Stimulated activated CD8-positive, alpha-beta memory T cell treated with anti-CD3 and anti-CD28 coated beads, Interleukin-7, amount 100 ng/mL, for 24 hours (primary cell): ENCODE data around the gene RUFY4.
"Not testable (repeated sequence)": the region's sequence is repeated elsewhere in the genome, so short reads cannot be mapped to it uniquely, and the experiment has no call there.

Experiments
- DNase-seq: peaks from one replicate; pipeline ENCODE4 v3.0.0-alpha.2; 2020; ENCODE audit warnings: low read depth

RUFY4 gene

GRCh38 chr2:218082586-218083351 lies 13.7 kb downstream of the RUFY4 start:
- DNase-seq = no peak

DNA sequence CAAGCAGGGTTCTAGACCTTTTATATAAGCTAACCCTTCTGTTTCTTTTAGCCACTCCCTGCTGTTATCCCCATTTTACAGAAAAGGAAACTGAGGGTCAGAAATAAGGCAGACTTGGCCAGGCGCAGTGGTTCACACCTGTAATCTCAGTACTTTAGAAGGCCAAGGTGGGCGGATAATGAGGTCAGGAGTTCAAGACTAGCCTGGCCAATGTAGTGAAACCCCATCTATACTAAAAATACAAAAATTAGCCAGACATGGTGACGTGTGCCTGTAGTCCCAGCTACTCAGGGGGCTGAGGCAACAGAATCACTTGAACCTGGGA lies 14.3 kb downstream of the RUFY4 start:
- no peak for DNase-seq

DNA sequence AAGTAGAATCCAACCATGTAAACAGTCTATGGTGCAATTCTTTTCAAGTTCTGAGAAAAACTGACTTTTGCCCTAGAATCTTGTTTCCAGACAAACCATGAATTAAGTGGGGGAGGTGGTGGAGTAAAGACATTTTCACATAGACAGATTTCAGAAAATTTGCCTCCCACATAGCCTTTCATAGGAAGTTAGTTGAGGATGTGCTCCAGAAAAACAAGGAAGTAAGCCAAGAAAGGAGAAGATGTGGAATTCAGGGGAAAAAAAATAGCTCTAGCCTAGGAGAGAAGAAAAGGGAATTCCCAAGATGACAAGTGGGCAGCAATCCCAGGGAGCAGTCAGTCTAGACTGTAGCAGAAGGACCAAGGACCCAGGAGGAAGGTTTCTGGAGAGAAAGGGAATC lies 17.4 kb downstream of the RUFY4 start:
- no peak for DNase-seq

GRCh38 chr2:218089259-218089658 lies 20.2 kb downstream of the RUFY4 start:
- no peak for DNase-seq

DNA sequence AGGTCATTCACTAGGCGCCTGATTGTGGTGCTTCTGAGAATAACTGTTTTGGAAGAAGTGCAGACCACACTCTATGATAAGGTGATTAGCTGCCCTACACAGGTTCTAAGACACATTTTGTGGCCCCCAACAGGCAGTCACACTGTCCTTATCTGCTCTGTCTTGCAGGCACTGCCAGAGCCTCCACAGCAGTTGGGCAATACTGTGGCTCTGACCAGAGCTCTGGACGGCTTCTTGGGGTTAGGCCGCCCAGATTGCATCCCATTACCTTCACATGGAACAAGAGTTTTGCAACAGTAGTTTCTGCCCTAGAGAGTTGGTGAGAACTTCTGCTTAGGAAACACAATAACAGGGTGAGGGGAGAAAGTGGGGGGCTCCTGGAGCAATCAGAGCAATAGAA lies 22.7 kb downstream of the RUFY4 start:
- no peak for DNase-seq

- no peak for DNase-seq
Measured at GRCh38 chr2:218093879-218094278, 24.8 kb downstream of the RUFY4 start.

GRCh38 chr2:218095853-218096252 lies 26.8 kb downstream of the RUFY4 start:
- no peak for DNase-seq

GRCh38 chr2:218097975-218098374 lies 28.9 kb downstream of the RUFY4 start:
- DNase-seq = no peak

GRCh38 chr2:218108834-218109233 lies 39.8 kb downstream of the RUFY4 start:
- DNase-seq = not testable (repeated sequence)

DNA sequence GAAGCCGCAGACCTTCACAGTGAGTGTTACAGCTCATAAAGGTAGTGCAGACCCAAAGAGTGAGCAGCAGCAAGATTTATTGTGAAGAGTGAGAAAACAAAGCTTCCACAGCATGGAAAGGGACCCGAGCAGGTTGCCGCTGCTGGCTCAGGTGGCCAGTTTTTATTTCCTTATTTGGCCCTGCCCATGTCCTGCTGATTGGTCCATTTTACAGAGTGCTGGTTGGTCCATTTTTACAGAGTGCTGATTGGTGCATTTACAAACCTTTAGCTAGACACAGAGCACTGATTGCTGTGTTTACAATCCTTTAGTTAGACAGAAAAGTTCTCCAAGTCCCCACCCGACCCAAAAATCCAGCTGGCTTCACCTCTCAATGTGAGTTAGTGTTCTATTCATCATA lies 52.7 kb downstream of the RUFY4 start:
- not testable (repeated sequence) for DNase-seq

- not testable (repeated sequence) for DNase-seq
Measured at GRCh38 chr2:218122286-218122685, 53.2 kb downstream of the RUFY4 start.

DNA sequence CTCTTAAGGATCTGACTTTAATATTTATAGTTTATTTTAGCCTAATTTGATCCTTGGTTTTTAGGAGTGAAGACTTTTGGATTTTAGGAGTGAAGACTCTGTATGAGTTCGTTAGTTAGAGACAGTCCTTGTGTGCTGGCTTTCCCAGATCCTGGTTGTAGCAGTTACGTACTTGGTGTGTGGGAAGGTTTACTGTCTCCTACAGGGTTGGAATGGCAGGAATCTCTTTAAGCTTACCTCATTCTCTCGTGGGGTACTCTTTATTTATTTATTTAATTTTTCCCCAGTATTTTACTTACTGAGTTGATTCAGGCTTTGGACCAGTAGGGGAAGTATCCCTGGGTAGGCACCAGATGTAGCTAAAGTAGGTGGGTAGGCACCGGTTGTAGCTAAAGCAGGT lies 54.9 kb downstream of the RUFY4 start:
- no peak for DNase-seq

GRCh38 chr2:218125095-218125494 lies 56.0 kb downstream of the RUFY4 start:
- no peak for DNase-seq

GRCh38 chr2:218125626-218126080 lies 56.6 kb downstream of the RUFY4 start, which contains the start of gene CXCR2:
Gene CXCR2 (plus strand): TSS chr2:218126028. CDS start chr2:218134802, 8,774 bp downstream.
- no peak for DNase-seq

GRCh38 chr2:218127929-218128455 lies 58.9 kb downstream of the RUFY4 start:
- DNase-seq = no peak

DNA sequence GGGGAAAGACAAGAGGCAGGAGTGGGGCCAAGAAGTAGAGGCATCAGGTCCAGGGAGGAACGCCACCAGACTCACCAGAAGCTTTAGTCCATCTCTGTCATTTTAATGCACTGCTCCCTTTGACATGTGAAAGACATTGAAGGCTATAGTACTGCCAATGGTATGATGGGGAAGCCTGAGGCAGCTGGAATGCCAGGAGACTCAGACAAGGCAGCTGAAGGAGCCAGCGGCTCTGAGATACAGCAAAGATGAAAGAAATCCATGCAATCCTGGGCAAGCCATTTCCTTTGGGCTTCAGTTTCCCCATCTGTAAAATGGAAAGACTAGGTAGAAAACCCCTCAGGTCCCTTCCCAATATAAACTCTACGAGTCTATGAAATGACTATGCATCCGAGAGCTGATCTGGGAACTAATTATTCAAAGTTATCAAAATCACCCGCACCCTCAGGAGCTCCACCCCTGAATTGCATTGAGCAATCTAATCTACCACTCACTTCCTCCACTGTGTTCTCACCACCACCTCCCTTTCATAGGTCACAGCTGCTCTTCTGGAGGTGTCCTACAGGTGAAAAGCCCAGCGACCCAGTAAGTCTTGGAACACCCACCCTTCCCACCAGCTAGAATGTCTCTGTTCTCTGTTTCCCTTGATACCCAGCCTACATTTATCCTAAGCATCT lies 59.9 kb downstream of the RUFY4 start:
- no peak for DNase-seq

DNA sequence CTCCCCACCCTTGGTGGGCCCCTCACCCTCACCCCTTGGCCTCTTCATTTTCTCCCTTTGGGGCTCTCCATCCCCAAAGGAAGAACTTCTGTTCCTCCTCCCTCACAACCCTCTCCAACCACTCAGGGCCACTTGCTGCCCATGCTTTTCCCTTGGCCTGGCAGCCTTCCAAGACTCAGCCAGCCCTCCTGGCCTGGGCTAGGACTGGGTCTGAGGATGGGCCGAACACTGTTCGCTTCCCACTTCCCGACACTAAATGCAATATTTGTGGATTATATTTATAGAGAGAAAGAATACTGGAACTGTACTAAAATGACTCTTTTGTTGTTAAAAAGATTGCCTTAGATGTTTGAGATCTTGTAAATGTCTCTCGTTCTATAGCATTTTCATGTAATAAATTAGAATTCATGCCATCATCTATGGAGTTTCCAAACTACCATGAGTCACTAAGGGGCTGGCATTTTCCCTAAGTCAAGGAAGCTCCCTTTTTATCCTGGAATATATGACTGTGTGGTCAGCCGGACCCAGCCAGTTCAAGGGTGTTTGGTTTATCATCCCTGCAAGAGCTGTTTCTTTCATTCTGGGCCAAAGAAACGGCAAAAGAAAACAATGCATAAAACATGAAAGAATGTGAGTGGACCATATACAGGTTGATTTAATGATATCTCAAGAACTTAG lies 60.5 kb downstream of the RUFY4 start:
- DNase-seq = no peak

GRCh38 chr2:218130377-218130776 lies 61.3 kb downstream of the RUFY4 start:
- no peak for DNase-seq

DNA sequence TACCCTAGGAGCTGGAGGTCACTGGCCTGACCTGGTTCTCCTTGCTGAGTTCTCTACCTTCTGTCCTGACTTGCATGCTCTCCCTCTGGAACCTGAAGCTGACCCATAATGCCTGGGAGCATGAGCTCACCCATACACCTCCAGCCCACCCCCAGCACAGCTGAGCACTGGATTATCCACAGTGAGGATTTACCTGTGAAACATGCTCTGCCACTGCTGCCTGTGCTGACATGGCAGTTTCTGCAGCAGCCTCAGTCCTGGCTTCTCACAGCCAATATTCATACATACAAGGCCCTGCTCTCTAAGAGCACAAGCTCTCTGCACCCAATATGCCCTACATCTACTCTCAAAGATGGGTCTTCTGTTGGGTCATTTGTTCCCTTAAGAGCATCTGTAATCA lies 61.8 kb downstream of the RUFY4 start:
- DNase-seq = no peak

GRCh38 chr2:218137514-218137913 lies 68.5 kb downstream of the RUFY4 start:
- no peak for DNase-seq

DNA sequence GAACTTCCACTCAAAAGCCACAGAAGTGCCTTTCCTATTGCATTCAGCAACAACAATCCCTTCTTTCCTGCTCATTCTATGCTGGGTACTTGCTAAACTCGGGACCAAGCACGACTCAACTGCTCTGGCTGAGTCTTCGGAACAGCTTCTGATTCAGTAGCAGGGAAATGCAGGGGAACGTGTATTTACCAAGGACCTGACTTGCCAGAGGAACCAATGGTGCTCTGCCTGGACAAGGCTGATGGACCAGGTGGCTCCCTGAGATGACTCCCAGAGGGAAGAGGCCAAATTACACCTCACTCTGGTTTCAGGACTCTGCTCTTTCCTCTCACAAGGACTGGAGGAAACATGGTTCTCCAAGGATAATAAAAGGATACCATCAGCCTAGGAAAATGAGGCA lies 69.0 kb downstream of the RUFY4 start:
- DNase-seq = no peak
